ENCODE measurements around the gene MOB3B. TPM values are rescaled to one million over a fixed set of nuclear protein-coding genes. Genes with fewer than 3 reads are reported as not detected.

Gene MOB3B
- total RNA-seq, 1 donor from 2014 or later, result 11.0 TPM

DNA sequence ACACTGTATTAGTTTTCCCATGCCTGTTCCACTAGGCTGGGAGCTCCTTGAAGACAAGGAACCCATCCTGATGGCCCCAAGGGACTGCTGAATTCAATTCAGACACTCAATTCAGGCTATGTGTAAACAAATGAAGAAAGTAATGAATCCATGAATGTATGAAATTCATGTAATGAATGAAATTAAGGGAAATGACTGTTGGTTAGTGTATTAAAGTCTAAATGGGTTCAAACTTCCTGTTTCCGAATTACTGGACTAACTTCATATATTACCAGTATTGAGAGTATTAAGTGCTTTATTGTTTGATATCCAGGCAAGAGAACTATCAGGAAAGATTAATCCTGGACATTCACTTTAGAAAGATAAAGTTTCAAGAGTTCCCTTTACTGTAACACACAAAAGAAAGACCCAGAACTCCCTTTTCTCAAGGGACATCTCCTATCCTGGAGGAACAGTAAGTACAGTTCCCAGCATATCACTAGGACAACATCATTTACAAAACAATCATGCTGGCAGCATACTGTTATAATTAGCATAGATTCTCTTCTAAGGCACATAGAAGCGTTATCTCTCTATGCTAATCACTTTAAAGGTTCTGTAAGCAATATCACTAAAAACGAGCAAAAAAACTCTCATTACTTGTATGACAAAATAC is 34.0 kb downstream of the MOB3B start:
- Histone ChIP-seq H3K27ac (no peak overlapping the region), H3K36me3 (no peaks in the 10 kb centered on the region), H3K4me1 (peaks cover 42% of the 10 kb centered on the region), H3K4me3 (no peak overlapping the region), H3K27me3 (no peaks in the 10 kb centered on the region), H3K9me3 (no peaks in the 10 kb centered on the region)
- intact Hi-C loops (cut with DNase I), result no loop called here
- TF ChIP-seq CTCF (IDR thresholded peaks at IDR 0.05) (no peak), POLR2A (IDR thresholded peaks at IDR 0.05) (no peak), POLR2AphosphoS5 (IDR thresholded peaks at IDR 0.05; ENCODE audit: insufficient read depth in 1 of 2, low read depth in 1 of 2) (no peak)
- DNase-seq (ENCODE audit: extremely low spot score in 2 of 2), result no peak

DNA sequence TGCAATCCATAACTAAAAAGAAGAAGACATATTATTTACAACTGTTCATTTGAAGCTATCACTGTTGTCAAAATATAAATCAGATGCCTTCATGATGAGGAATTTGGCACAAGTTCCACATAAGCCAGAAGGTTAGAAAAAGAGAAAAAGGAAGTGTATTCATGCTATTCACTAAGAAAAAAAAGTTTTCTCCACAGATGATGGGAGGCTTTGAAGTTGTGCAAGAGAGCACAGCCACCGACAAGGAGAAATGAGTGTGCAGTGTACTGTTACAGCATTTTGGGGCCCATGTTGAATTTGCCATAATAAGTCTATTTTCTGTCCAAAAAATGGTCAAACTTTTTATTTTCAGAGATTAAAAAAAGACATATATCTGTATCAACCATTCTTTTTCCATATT is 38.5 kb downstream of the MOB3B start:
- H3K27me3 ChIP-seq, result no peaks in the 10 kb centered on the region
- H3K27ac ChIP-seq, result no peak overlapping the region
- no peak overlapping the region for H3K4me3 ChIP-seq
- intact Hi-C loops (cut with DNase I), result no loop called here
- H3K4me1 ChIP-seq, result peaks cover 4% of the 10 kb centered on the region
- no peak for DNase-seq (ENCODE audit: extremely low spot score in 2 of 2)
- TF ChIP-seq POLR2AphosphoS5 (IDR thresholded peaks at IDR 0.05; ENCODE audit: insufficient read depth in 1 of 2, low read depth in 1 of 2), result no peak
- no peak for TF ChIP-seq CTCF (IDR thresholded peaks at IDR 0.05)
- TF ChIP-seq POLR2A (IDR thresholded peaks at IDR 0.05), result no peak
- no peaks in the 10 kb centered on the region for H3K36me3 ChIP-seq
- H3K9me3 ChIP-seq, result no peaks in the 10 kb centered on the region

DNA sequence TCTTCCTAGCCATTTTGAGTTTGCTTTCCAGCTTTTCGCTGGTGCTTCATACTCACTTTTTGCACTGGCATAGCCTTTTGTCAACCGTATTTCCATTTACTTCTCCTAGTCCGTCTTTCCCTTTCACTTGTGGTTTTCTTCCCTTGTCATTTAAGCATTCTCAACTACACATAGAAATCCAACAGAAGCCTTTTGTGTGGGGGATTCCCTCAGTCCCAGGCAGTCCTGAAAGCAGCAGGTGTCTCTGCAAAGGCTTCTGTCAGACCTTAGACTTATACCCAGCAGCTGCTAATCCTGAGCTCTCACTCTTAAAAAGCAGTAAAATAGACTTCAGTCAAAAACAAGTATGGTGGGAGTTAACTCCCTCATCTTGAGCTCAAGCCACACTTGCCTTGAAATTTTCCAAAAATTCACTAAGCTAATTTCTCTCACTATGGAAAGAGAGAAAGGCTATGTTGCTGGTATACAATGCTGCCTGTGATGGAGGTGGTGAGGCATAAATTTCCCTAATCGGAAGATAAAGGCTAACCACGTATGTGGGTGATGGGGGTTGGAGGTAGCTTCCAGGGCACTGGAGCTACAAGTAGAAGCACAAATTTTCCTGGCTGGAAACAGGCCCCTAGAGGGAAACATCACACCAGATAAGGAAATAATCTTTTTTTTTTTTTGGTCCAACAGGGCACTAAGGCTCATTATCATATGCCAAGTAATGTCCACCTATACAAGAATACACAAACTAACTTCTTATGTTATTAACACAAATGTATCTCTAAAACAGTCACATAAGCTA is 40.3 kb downstream of the MOB3B start:
- H3K36me3 ChIP-seq, result no peaks in the 10 kb centered on the region
- no peak for DNase-seq (ENCODE audit: extremely low spot score in 2 of 2)
- no peaks in the 10 kb centered on the region for H3K9me3 ChIP-seq
- intact Hi-C loops (cut with DNase I), result no loop called here
- H3K27ac ChIP-seq, result no peak overlapping the region
- no peaks in the 10 kb centered on the region for H3K4me1 ChIP-seq
- no peak overlapping the region for H3K4me3 ChIP-seq
- H3K27me3 ChIP-seq, result no peaks in the 10 kb centered on the region
- TF ChIP-seq CTCF (IDR thresholded peaks at IDR 0.05), result no peak
- TF ChIP-seq POLR2AphosphoS5 (IDR thresholded peaks at IDR 0.05; ENCODE audit: insufficient read depth in 1 of 2, low read depth in 1 of 2), result no peak
- TF ChIP-seq POLR2A (IDR thresholded peaks at IDR 0.05), result no peak

DNA sequence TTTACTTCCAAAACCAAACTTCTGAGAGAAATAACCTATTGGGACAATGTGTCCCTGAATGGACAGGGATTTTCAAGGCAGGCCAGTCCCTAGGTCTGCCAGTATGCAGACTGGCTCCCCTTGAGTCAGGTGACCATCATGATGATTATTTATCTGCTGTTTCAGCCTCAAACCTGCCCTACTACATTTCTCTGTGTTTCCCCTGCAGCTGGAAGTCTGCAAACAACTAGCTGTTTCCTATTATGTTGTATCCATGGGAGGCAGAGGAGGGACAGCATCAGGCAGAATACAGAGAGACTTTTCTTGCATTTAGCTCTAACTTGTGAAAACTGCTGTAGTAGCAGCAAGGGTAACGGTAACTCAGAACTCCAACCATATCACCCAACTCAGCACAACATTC is 41.7 kb downstream of the MOB3B start:
- no peak for DNase-seq (ENCODE audit: extremely low spot score in 2 of 2)
- Histone ChIP-seq H3K36me3 (no peaks in the 10 kb centered on the region), H3K27me3 (no peaks in the 10 kb centered on the region), H3K4me1 (no peaks in the 10 kb centered on the region), H3K4me3 (no peak overlapping the region), H3K27ac (no peak overlapping the region), H3K9me3 (no peaks in the 10 kb centered on the region)
- TF ChIP-seq POLR2A (IDR thresholded peaks at IDR 0.05) (no peak), POLR2AphosphoS5 (IDR thresholded peaks at IDR 0.05; ENCODE audit: insufficient read depth in 1 of 2, low read depth in 1 of 2) (no peak), CTCF (IDR thresholded peaks at IDR 0.05) (no peak)
- intact Hi-C loops (cut with DNase I), result no loop called here

GRCh38 chr9:27487128-27487640 is 42.4 kb downstream of the MOB3B start:
- Histone ChIP-seq H3K27me3 (no peaks in the 10 kb centered on the region), H3K4me3 (no peak overlapping the region), H3K4me1 (no peaks in the 10 kb centered on the region), H3K27ac (no peak overlapping the region), H3K36me3 (no peaks in the 10 kb centered on the region), H3K9me3 (no peaks in the 10 kb centered on the region)
- TF ChIP-seq CTCF (IDR thresholded peaks at IDR 0.05) (no peak), POLR2AphosphoS5 (IDR thresholded peaks at IDR 0.05; ENCODE audit: insufficient read depth in 1 of 2, low read depth in 1 of 2) (no peak), POLR2A (IDR thresholded peaks at IDR 0.05) (no peak)
- intact Hi-C loops (cut with DNase I), result no loop called here
- no peak for DNase-seq (ENCODE audit: extremely low spot score in 2 of 2)

Data from vagina (tissue), 2 donors.